GM19455 (cell line): ENCODE results near the gene GPR137B.
"Not testable (repeated sequence)": the region's sequence is repeated elsewhere in the genome, so short reads cannot be mapped to it uniquely, and the experiment has no call there.

Experiments
- ATAC-seq: cut with Tn5 transposase; IDR thresholded peaks from one replicate; pipeline ENCODE4 v1.9.1; 2021; ENCODE audit not compliant: unreplicated experiment

Gene GPR137B

GRCh38 chr1:236159704-236160539 is 17.6 kb downstream of the GPR137B start:
- peak; percentile 39 for ATAC-seq

GRCh38 chr1:236160540-236161127 is 18.3 kb downstream of the GPR137B start:
- ATAC-seq: no peak

- ATAC-seq: no peak
These were observed 18.9 kb downstream of the GPR137B start for GRCh38 chr1:236161230-236161629.

GRCh38 chr1:236161755-236162154 is 19.4 kb downstream of the GPR137B start:
- ATAC-seq: not testable (repeated sequence)

- ATAC-seq: no peak
These were observed 21.3 kb downstream of the GPR137B start for GRCh38 chr1:236163463-236164153.

- no peak for ATAC-seq
These were observed 21.9 kb downstream of the GPR137B start for GRCh38 chr1:236164273-236164672.

- ATAC-seq: no peak
These were observed 23.1 kb downstream of the GPR137B start for GRCh38 chr1:236165238-236165981.

- ATAC-seq: no peak
These were observed 23.7 kb downstream of the GPR137B start for GRCh38 chr1:236166041-236166440.

GRCh38 chr1:236167154-236167553 is 24.8 kb downstream of the GPR137B start:
- no peak for ATAC-seq

- no peak for ATAC-seq
These were observed 25.2 kb downstream of the GPR137B start for GRCh38 chr1:236167578-236167977.

- ATAC-seq: no peak
These were observed 26.5 kb downstream of the GPR137B start for GRCh38 chr1:236168716-236169429.

GRCh38 chr1:236172041-236172579 is 29.8 kb downstream of the GPR137B start:
- no peak for ATAC-seq

- ATAC-seq: no peak
These were observed 30.9 kb downstream of the GPR137B start for GRCh38 chr1:236173174-236173767.

GRCh38 chr1:236175642-236176336 is 33.5 kb downstream of the GPR137B start:
- ATAC-seq: peak; percentile 77

GRCh38 chr1:236176337-236177336 is 34.3 kb downstream of the GPR137B start:
- ATAC-seq: no peak

- no peak for ATAC-seq
These were observed 37.3 kb downstream of the GPR137B start for GRCh38 chr1:236179634-236180033.

GRCh38 chr1:236181059-236181458 is 38.7 kb downstream of the GPR137B start:
- ATAC-seq: no peak

- no peak for ATAC-seq
These were observed 43.3 kb downstream of the GPR137B start for GRCh38 chr1:236185687-236186086.
